Prostate gland (tissue), 2 donors: ENCODE results near the gene RDM1.

ENCODE experiments used
- CTCF ChIP-seq, 4 experiments: fragments of 200-600 bp in 2 of 4; fragments of 450-650 bp in 2 of 4; sonication (generic) in 2 of 4; IDR thresholded peaks; 1 replicate in 3 of 4; 2 replicates in 1 of 4; pipeline ENCODE4 v1.5.1; 2016 to 2019; ENCODE audit warnings: antibody characterized with exemption in 4 of 4, mild to moderate bottlenecking in 2 of 4, moderate library complexity in 2 of 4
- POLR2A ChIP-seq: fragments of 450-650 bp; IDR thresholded peaks from one replicate; pipeline ENCODE4 v1.6.1; 2016; ENCODE audit warnings: antibody characterized with exemption, mild to moderate bottlenecking

- no peak for TF ChIP-seq POLR2A
- no peak for TF ChIP-seq CTCF (IDR thresholded peaks at IDR 0.05)
Measured at GRCh38 chr17:35889818-35890773, 40.5 kb downstream of the RDM1 start.
